HepG2 (cell line): ENCODE measurements around the gene MORC3. TPM values are rescaled to one million over a fixed set of nuclear protein-coding genes. Genes with fewer than 3 reads are reported as not detected.
"Not testable (repeated sequence)": the region's sequence is repeated elsewhere in the genome, so short reads cannot be mapped to it uniquely, and the experiment has no call there.

Experiments
- ATAC-seq: fragments of 200-7000 bp; cut with Tn5 transposase; 3 replicates; pipeline ENCODE4 v1.9.1; 2020; ENCODE audit warnings: mild to moderate bottlenecking, moderate library complexity
- BruUV-seq: library from RNA; stranded (reverse); fragments of 400-500 nt; replicated peaks from 2 replicates; lab custom pipeline; 2021; lab: Mats Ljungman, UMichigan
- CTCF ChIA-PET: fragments of 300-600 bp; formaldehyde crosslinking; extraction: SDS; loops from one replicate; lab custom pipeline; 2021; ENCODE audit warnings: low total read pairs, inconsistent platforms, low intra/inter-chr PET ratio; lab: Yijun Ruan, JAX
- POLR2A ChIA-PET: fragments of 350-600 bp; sonication (Branson Sonifier 250); formaldehyde crosslinking; loops from one replicate; lab custom pipeline; 2020; ENCODE audit warnings: antibody characterized with exemption, inconsistent platforms; lab: Yijun Ruan, JAX
- DNase-seq: peaks from one replicate; pipeline ENCODE4 v3.0.0-alpha.2; 2015; ENCODE audit warnings: low spot score
- FAIRE-seq: peaks from 3 replicates; lab custom pipeline; 2011; peaks lifted over from hg19 to GRCh38; lab: Jason Lieb, UNC
- H2AFZ ChIP-seq: one replicate; pipeline ENCODE4 v1.6.1; 2011; ENCODE audit warnings: low read length, inconsistent platforms
- H3K27ac ChIP-seq: fragments of 300-600 bp; 3 replicates; pipeline ENCODE4 v1.8.0; 2011; ENCODE audit warnings: mixed run types, mild to moderate bottlenecking, mixed read lengths, low read length, inconsistent platforms; ENCODE audit not compliant: insufficient read depth; ENCODE audit errors: extremely low read length
- H3K27me3 ChIP-seq, 2 experiments: fragments of 200-600 bp in 1 of 2; 2 replicates in 1 of 2; 3 replicates in 1 of 2; pipeline versions ENCODE4 v1.6.0 to v1.8.0; 2011; ENCODE audit warnings: low read length in 2 of 2, mild to moderate bottlenecking in 2 of 2, moderate library complexity in 2 of 2, inconsistent platforms in 1 of 2; ENCODE audit not compliant: insufficient read depth in 2 of 2, control insufficient read depth in 1 of 2
- H3K36me3 ChIP-seq, 2 experiments: fragments of 200-600 bp in 1 of 2; replicated peaks in 1 of 2; 2 replicates in 1 of 2; 3 replicates in 1 of 2; pipeline versions ENCODE4 v1.5.1 to v1.8.0; 2011; ENCODE audit warnings: low read length in 2 of 2, inconsistent platforms in 1 of 2; ENCODE audit not compliant: insufficient read depth in 2 of 2, control insufficient read depth in 1 of 2
- H3K4me1 ChIP-seq: 2 replicates; pipeline ENCODE4 v1.5.1; 2012; ENCODE audit warnings: low read length, inconsistent platforms; ENCODE audit not compliant: insufficient read depth
- H3K4me2 ChIP-seq: 2 replicates; pipeline ENCODE4 v1.6.0; 2011; ENCODE audit warnings: low read depth, low read length, inconsistent platforms
- H3K4me3 ChIP-seq, 3 experiments: fragments of 200-600 bp in 1 of 3; sonication (generic), shearing (Covaris generic) in 1 of 3; replicated peaks in 1 of 3; 2 replicates each; pipeline ENCODE4 v1.5.1; 2011 to 2016; ENCODE audit warnings: low read length in 3 of 3, inconsistent platforms in 2 of 3, low read depth in 2 of 3, mild to moderate bottlenecking in 2 of 3, control low read depth in 1 of 3, mixed read lengths in 1 of 3; ENCODE audit not compliant: insufficient read depth in 1 of 3
- H3K79me2 ChIP-seq: one replicate; pipeline ENCODE4 v1.6.1; 2011; ENCODE audit warnings: low read length, inconsistent platforms; ENCODE audit not compliant: insufficient read depth
- H3K9ac ChIP-seq: 2 replicates; pipeline ENCODE4 v1.6.0; 2011; ENCODE audit warnings: mild to moderate bottlenecking, low read depth, low read length, inconsistent platforms; ENCODE audit not compliant: insufficient read depth
- H3K9me3 ChIP-seq: 2 replicates; pipeline ENCODE4 v1.5.1; 2012; ENCODE audit warnings: mild to moderate bottlenecking, low read length
- H4K20me1 ChIP-seq: 2 replicates; pipeline ENCODE4 v1.6.0; 2011; ENCODE audit warnings: inconsistent platforms, mild to moderate bottlenecking, low read length, moderate library complexity; ENCODE audit not compliant: insufficient read depth
- ZBTB40 ChIP-seq, 2 experiments: fragments of 450-650 bp in 1 of 2; sonication (generic) in 1 of 2; formaldehyde crosslinking in 1 of 2; IDR thresholded peaks; 2 replicates each; pipeline versions ENCODE4 v1.6.1 to v1.8.0; 2016 to 2022; ENCODE audit warnings: antibody characterized with exemption in 1 of 2, mild to moderate bottlenecking in 1 of 2, missing genetic modification reagents in 1 of 2
- WGBS: methylation state at CpG from one replicate; pipeline ENCODE4 v1.1.6; 2017; ENCODE audit warnings: low lambda C conversion rate; 5-methylcytosine and 5-hydroxymethylcytosine counted together
- in situ Hi-C: cut with HindIII; loops from 2 replicates; pipeline ENCODE4 v1.10.0; 2017; ENCODE audit warnings: low pct_unique_long_range_greater_than_20kb; ENCODE audit not compliant: extremely low pct_ligation_motif_present
- intact Hi-C: fragments of 100-400 bp; cut with micrococcal nuclease; formaldehyde crosslinking; loops from one replicate; pipeline ENCODE4 v1.10.0; 2022; ENCODE audit not compliant: unreplicated experiment
- polyA plus RNA-seq, 8 experiments: library from polyadenylated mRNA; depleted of rRNA in 3 of 8; stranded (reverse) in 7 of 8; unstranded in 1 of 8; fragments of >200 nt; fragmentation: Illumina TruSeq in 4 of 8; extraction: Trizol in 4 of 8; gene quantifications; 2 replicates each; pipeline versions ENCODE4 v1.2.1 to v1.2.3, GENCODE V29; 2011 to 2016; ENCODE audit warnings: low read depth in 4 of 8, missing spikeins in 1 of 8, mixed read lengths in 1 of 8; ENCODE audit not compliant: insufficient read depth in 1 of 8
- total RNA-seq, 5 experiments: library from RNA; depleted of rRNA; stranded (reverse); fragments of >200 nt; fragmentation: Illumina TruSeq; extraction: Trizol; gene quantifications; 2 replicates each; pipeline ENCODE4 v1.2.3, GENCODE V29; 2016; ENCODE audit warnings: low read depth in 1 of 5

MORC3 gene
- total and polyA plus RNA-seq, 2 of the 13 experiments (the other 11 are each of a cell fraction or from before 2014, with no cell fraction given) = 12.9 to 19.5 TPM

- TF ChIP-seq ZBTB40 (IDR thresholded peaks at IDR 0.05) (no peak), ZBTB40 (CRISPR knock-in tag; IDR thresholded peaks at IDR 0.05) (no peak)
These were observed 10.0 kb upstream of the MORC3 start (continued) for GRCh38 chr21:36310016-36310415.

GRCh38 chr21:36313446-36313845 is 6.6 kb upstream of the MORC3 start:
- DNase-seq, H3K9ac ChIP-seq, H3K9me3 ChIP-seq, H3K4me3 ChIP-seq, FAIRE-seq, in situ Hi-C loops, H4K20me1 ChIP-seq, H3K27ac ChIP-seq, CTCF ChIA-PET, H3K79me2 ChIP-seq, H3K27me3 ChIP-seq, H2AFZ ChIP-seq, H3K4me2 ChIP-seq, H3K4me1 ChIP-seq, intact Hi-C loops, POLR2A ChIA-PET, ATAC-seq, BruUV-seq, H3K36me3 ChIP-seq: not testable (repeated sequence)
- WGBS = 54% methylated on average over 2 of the region's 2 CpGs
